Measurements from ENCODE around the gene ARHGAP9. TPM values are rescaled to one million over a fixed set of nuclear protein-coding genes. Genes with fewer than 3 reads are reported as not detected.
"Not testable (repeated sequence)": the region's sequence is repeated elsewhere in the genome, so short reads cannot be mapped to it uniquely, and the experiment has no call there.

ARHGAP9 gene
- total RNA-seq, 2 donors from 2014 or later, result 32.0 to 32.5 TPM

- Histone ChIP-seq H3K27me3 (replicated peaks; ENCODE audit: insufficient read depth) (no peaks in the 10 kb centered on the region), H3K27ac (peak within 1 kb of the TSS; percentile 91), H3K4me3 (peak within 1 kb of the TSS; percentile 78), H3K36me3 (no peaks in the 10 kb centered on the region), H3K4me1 (ENCODE audit: control insufficient read depth in 1 of 2, low read depth in 2 of 2) (peaks cover 3 to 14% of the 10 kb centered on the region in 2 donors), H3K9me3 (no peaks in the 10 kb centered on the region)
- no peak for TF ChIP-seq CTCF (IDR thresholded peaks at IDR 0.05)
- ATAC-seq (ENCODE audit: insufficient number of reproducible peaks, low FRiP score, low read depth) (peak; percentile 96), DNase-seq (ENCODE audit: low spot score) (peak; percentile 75)
Observed at GRCh38 chr12:57430931-57431566, 48.6 kb downstream of the ARHGAP9 start, which contains the start of gene R3HDM2. R3HDM2 (minus strand) TSS chr12:57431043; CDS start chr12:57310428, 120,615 bp downstream.

- H3K36me3 ChIP-seq, result no peaks in the 10 kb centered on the region
- no peak for TF ChIP-seq CTCF (IDR thresholded peaks at IDR 0.05)
- DNase-seq (ENCODE audit: low spot score) (no peak), ATAC-seq (ENCODE audit: insufficient number of reproducible peaks, low FRiP score, low read depth) (peak; percentile 23)
- peak overlapping the region; percentile 91 for H3K27ac ChIP-seq
- H3K27me3 ChIP-seq (replicated peaks; ENCODE audit: insufficient read depth), result no peaks in the 10 kb centered on the region
- H3K4me3 ChIP-seq, result peak overlapping the region; percentile 78
- H3K4me1 ChIP-seq (ENCODE audit: control insufficient read depth in 1 of 2, low read depth in 2 of 2), result peaks cover 3 to 14% of the 10 kb centered on the region in 2 donors
- no peaks in the 10 kb centered on the region for H3K9me3 ChIP-seq
Observed at GRCh38 chr12:57430112-57430930, 49.3 kb downstream of the ARHGAP9 start.

GRCh38 chr12:57429473-57430111 is 50.1 kb downstream of the ARHGAP9 start:
- Histone ChIP-seq H3K4me3 (peak overlapping the region; percentile 78), H3K27ac (peak overlapping the region; percentile 91), H3K9me3 (no peaks in the 10 kb centered on the region), H3K36me3 (no peaks in the 10 kb centered on the region), H3K27me3 (replicated peaks; ENCODE audit: insufficient read depth) (no peaks in the 10 kb centered on the region), H3K4me1 (ENCODE audit: control insufficient read depth in 1 of 2, low read depth in 2 of 2) (peaks cover 3 to 14% of the 10 kb centered on the region in 2 donors)
- ATAC-seq (ENCODE audit: insufficient number of reproducible peaks, low FRiP score, low read depth) (no peak), DNase-seq (ENCODE audit: low spot score) (no peak)
- TF ChIP-seq CTCF (IDR thresholded peaks at IDR 0.05), result no peak

DNA sequence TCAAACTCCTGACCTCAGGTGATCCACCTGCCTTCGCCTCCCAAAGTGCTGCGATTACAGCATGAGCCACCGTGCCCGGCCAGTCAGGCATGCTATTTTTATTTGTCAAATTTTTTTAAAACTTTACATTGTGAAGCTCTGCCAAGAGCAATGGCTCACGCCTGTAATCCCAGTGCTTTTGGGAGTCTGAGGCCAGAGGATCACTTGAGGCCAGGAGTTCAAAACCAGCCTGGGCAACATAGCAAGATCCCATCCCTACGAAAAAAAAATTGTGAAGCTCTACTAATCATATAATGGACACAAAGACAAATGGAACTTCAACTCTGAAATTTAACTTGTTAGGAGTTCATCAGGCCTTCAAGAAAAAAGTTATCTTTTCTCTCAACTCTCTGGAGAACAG is 50.7 kb downstream of the ARHGAP9 start:
- TF ChIP-seq CTCF (IDR thresholded peaks at IDR 0.05), result no peak
- Histone ChIP-seq H3K36me3 (no peaks in the 10 kb centered on the region), H3K4me3 (no peak overlapping the region), H3K27ac (peak overlapping the region in 1 of 2 donors; percentile 91), H3K27me3 (replicated peaks; ENCODE audit: insufficient read depth) (no peaks in the 10 kb centered on the region), H3K9me3 (no peaks in the 10 kb centered on the region), H3K4me1 (ENCODE audit: control insufficient read depth in 1 of 2, low read depth in 2 of 2) (peaks cover 3 to 14% of the 10 kb centered on the region in 2 donors)
- DNase-seq (ENCODE audit: low spot score), result no peak
- ATAC-seq (ENCODE audit: insufficient number of reproducible peaks, low FRiP score, low read depth), result no peak

- ATAC-seq (ENCODE audit: insufficient number of reproducible peaks, low FRiP score, low read depth); H3K9me3 ChIP-seq; H3K36me3 ChIP-seq; DNase-seq (ENCODE audit: low spot score); H3K27ac ChIP-seq; H3K4me3 ChIP-seq; H3K27me3 ChIP-seq (replicated peaks; ENCODE audit: insufficient read depth): not testable (repeated sequence)
- H3K4me1 ChIP-seq (ENCODE audit: control insufficient read depth in 1 of 2, low read depth in 2 of 2), result peaks cover 3 to 14% of the 10 kb centered on the region in 2 donors
Observed at GRCh38 chr12:57426948-57427347, 52.7 kb downstream of the ARHGAP9 start.

Other genes starting within 250 kb of the ARHGAP9 start
- gene STAC3, start 228.7 kb downstream of the ARHGAP9 start, total RNA-seq, result under 1 TPM; 0.27 to 0.56 TPM
- 10 to 100 TPM; 26.5 to 62.4 TPM for gene R3HDM2, start 48.8 kb downstream of the ARHGAP9 start, total RNA-seq
- not detected for gene INHBC, start 45.1 kb downstream of the ARHGAP9 start, total RNA-seq
- gene INHBE, start 24.6 kb downstream of the ARHGAP9 start, total RNA-seq, result not detected
- gene GLI1, start 20.1 kb downstream of the ARHGAP9 start, total RNA-seq, result 10 to 100 TPM in 1 of 2 donors, 1 to 10 TPM in 1; 1.7 to 13.0 TPM
- 100 to 1,000 TPM in 1 of 2 donors, 10 to 100 TPM in 1; 58.8 to 104 TPM for gene MARS1, start 8.2 kb upstream of the ARHGAP9 start, total RNA-seq
- 10 to 100 TPM; 35.5 to 39.6 TPM for gene DDIT3, start 40.6 kb upstream of the ARHGAP9 start, total RNA-seq
- 10 to 100 TPM; 39.2 to 54.3 TPM for gene MBD6, start 43.0 kb upstream of the ARHGAP9 start, total RNA-seq
- 100 to 1,000 TPM; 101 to 153 TPM for gene DCTN2, start 67.3 kb upstream of the ARHGAP9 start, total RNA-seq
- gene KIF5A, start 70.2 kb upstream of the ARHGAP9 start, total RNA-seq, result 1 to 10 TPM in 1 of 2 donors, under 1 TPM in 1; 0.81 to 2.7 TPM
- gene PIP4K2C, start 111.3 kb upstream of the ARHGAP9 start, total RNA-seq, result 10 to 100 TPM; 33.4 to 39.9 TPM
- gene DTX3, start 125.0 kb upstream of the ARHGAP9 start, total RNA-seq, result 10 to 100 TPM; 37.9 to 55.1 TPM
- gene ARHGEF25, start 131.6 kb upstream of the ARHGAP9 start, total RNA-seq, result 10 to 100 TPM; 73.8 to 77.0 TPM
- 10 to 100 TPM in 1 of 2 donors, 1 to 10 TPM in 1; 4.0 to 11.0 TPM for gene B4GALNT1, start 153.3 kb upstream of the ARHGAP9 start, total RNA-seq
- gene OS9, start 214.3 kb upstream of the ARHGAP9 start, total RNA-seq, result 100 to 1,000 TPM; 253 to 381 TPM